K562 (cell line): Measurements from ENCODE around the gene ZDHHC8. TPM values are rescaled to one million over a fixed set of nuclear protein-coding genes. Genes with fewer than 3 reads are reported as not detected.

Experiments
- ATAC-seq: fragments of 200-7000 bp; cut with Tn5 transposase; 3 replicates; pipeline ENCODE4 v1.9.1; 2020; ENCODE audit warnings: moderate library complexity
- BruUV-seq: library from RNA; stranded (reverse); fragments of 400-500 nt; replicated peaks from 2 replicates; lab custom pipeline; 2021; lab: Mats Ljungman, UMichigan
- CTCF ChIA-PET: fragments of 300-600 bp; formaldehyde crosslinking; extraction: SDS; loops from one replicate; lab custom pipeline; 2021; ENCODE audit warnings: low intra/inter-chr PET ratio; lab: Yijun Ruan, JAX
- POLR2A ChIA-PET: fragments of 300-600, 350-650 bp; sonication (Branson Sonifier 250); formaldehyde crosslinking; extraction: SDS; loops from one replicate; lab custom pipeline; 2021; ENCODE audit warnings: antibody characterized with exemption, inconsistent platforms; lab: Yijun Ruan, JAX
- DNase-seq, 4 experiments: peaks; one replicate each; pipeline versions ENCODE4 v3.0.0 to v3.0.0-alpha.2; 2011 to 2018; ENCODE audit warnings: low spot score in 3 of 4, mixed read lengths in 3 of 4; ENCODE audit errors: extremely low read depth in 1 of 4
- FAIRE-seq: peaks from 2 replicates; lab custom pipeline; 2011; peaks lifted over from hg19 to GRCh38; lab: Jason Lieb, UNC
- H2AFZ ChIP-seq: 2 replicates; pipeline ENCODE4 v1.6.0; 2011; ENCODE audit warnings: low read depth, low read length, control low read depth, inconsistent platforms
- H3K27ac ChIP-seq: fragments of 200-600 bp; 3 replicates; pipeline ENCODE4 v1.8.0; 2011; ENCODE audit warnings: low read depth, mild to moderate bottlenecking, control low read depth, inconsistent platforms, low read length, moderate library complexity, mixed read lengths; ENCODE audit errors: extremely low read depth
- H3K27me3 ChIP-seq, 2 experiments: fragments of 300-600 bp in 1 of 2; 2 replicates in 1 of 2; 3 replicates in 1 of 2; pipeline versions ENCODE4 v1.6.0 to v1.8.0; 2011; ENCODE audit warnings: inconsistent platforms in 2 of 2, low read length in 2 of 2, mild to moderate bottlenecking in 1 of 2, mixed read lengths in 1 of 2, moderate library complexity in 1 of 2; ENCODE audit not compliant: control insufficient read depth in 2 of 2, insufficient read depth in 2 of 2
- H3K36me3 ChIP-seq: fragments of 300-600 bp; 3 replicates; pipeline ENCODE4 v1.8.0; 2011; ENCODE audit warnings: mild to moderate bottlenecking, low read length, inconsistent platforms; ENCODE audit not compliant: control insufficient read depth, insufficient read depth
- H3K4me1 ChIP-seq, 2 experiments: fragments of 200-600 bp in 1 of 2; replicated peaks in 1 of 2; 2 replicates in 1 of 2; 3 replicates in 1 of 2; pipeline versions ENCODE4 v1.5.1 to v1.8.0; 2011; ENCODE audit warnings: inconsistent platforms in 2 of 2, low read length in 2 of 2, mild to moderate bottlenecking in 1 of 2, mixed read lengths in 1 of 2, moderate library complexity in 1 of 2; ENCODE audit not compliant: control insufficient read depth in 2 of 2, insufficient read depth in 2 of 2
- H3K4me2 ChIP-seq: 2 replicates; pipeline ENCODE4 v1.6.1; 2011; ENCODE audit warnings: low read length, control low read depth, inconsistent platforms, mixed read lengths; ENCODE audit not compliant: insufficient read depth
- H3K4me3 ChIP-seq: fragments of 200-600 bp; sonication (generic), shearing (Covaris generic); 2 replicates; pipeline ENCODE4 v1.5.1; 2016; ENCODE audit warnings: control low read depth, inconsistent platforms
- H3K79me2 ChIP-seq: fragments of 200-600 bp; 3 replicates; pipeline ENCODE4 v1.8.0; 2011; ENCODE audit warnings: low read length, inconsistent platforms; ENCODE audit not compliant: control insufficient read depth, insufficient read depth
- H3K9ac ChIP-seq, 2 experiments: 2 replicates each; pipeline versions ENCODE4 v1.6.0 to v1.6.1; 2011; ENCODE audit warnings: low read depth in 2 of 2, low read length in 2 of 2, control low read depth in 1 of 2, inconsistent platforms in 1 of 2, mild to moderate bottlenecking in 1 of 2, mixed read lengths in 1 of 2; ENCODE audit not compliant: insufficient read depth in 1 of 2
- H3K9me1 ChIP-seq: one replicate; pipeline ENCODE4 v1.6.0; 2011; ENCODE audit warnings: inconsistent platforms, mild to moderate bottlenecking, low read length, moderate library complexity; ENCODE audit not compliant: control insufficient read depth, insufficient read depth
- H3K9me3 ChIP-seq: replicated peaks from 2 replicates; pipeline ENCODE4 v1.5.1; 2011; ENCODE audit warnings: low read depth, low read length, inconsistent platforms; ENCODE audit not compliant: control insufficient read depth, insufficient read depth
- H4K20me1 ChIP-seq: replicated peaks from 2 replicates; pipeline ENCODE4 v1.6.1; 2011; ENCODE audit warnings: low read length, inconsistent platforms, mixed read lengths; ENCODE audit not compliant: control insufficient read depth, insufficient read depth
- ATF2 ChIP-seq: sonication (generic); formaldehyde crosslinking; IDR thresholded peaks from 2 replicates; pipeline ENCODE4 v1.8.1; 2022; ENCODE audit warnings: missing genetic modification reagents
- BCOR ChIP-seq: fragments of 450-650 bp; IDR thresholded peaks from 2 replicates; pipeline ENCODE4 v1.6.1; 2016
- HDAC8 ChIP-seq: fragments of 450-650 bp; IDR thresholded peaks from 2 replicates; pipeline ENCODE4 v1.6.1; 2016; ENCODE audit warnings: mild to moderate bottlenecking, missing genetic modification characterization, moderate library complexity, missing compliant biosample characterization
- MTF1 ChIP-seq: fragments of 250-450 bp; sonication (Bioruptor Pico); IDR thresholded peaks from 2 replicates; pipeline ENCODE4 v1.9.0; 2021; ENCODE audit warnings: moderate library complexity, mild to moderate bottlenecking, inconsistent platforms, borderline replicate concordance
- PURB ChIP-seq: sonication (generic); formaldehyde crosslinking; IDR thresholded peaks from 2 replicates; pipeline ENCODE4 v1.9.0; 2021; ENCODE audit warnings: low read depth, mild to moderate bottlenecking, missing genetic modification reagents
- RBM25 ChIP-seq: fragments of 200-400 bp; formaldehyde crosslinking; IDR thresholded peaks from 2 replicates; pipeline ENCODE4 v1.6.1; 2018; ENCODE audit warnings: low read length, low read depth, moderate library complexity; ENCODE audit not compliant: severe bottlenecking
- RERE ChIP-seq: sonication (generic); formaldehyde crosslinking; IDR thresholded peaks from 2 replicates; pipeline ENCODE4 v1.8.0; 2023; ENCODE audit warnings: missing genetic modification reagents, mild to moderate bottlenecking, borderline replicate concordance
- ZBTB2 ChIP-seq: fragments of 450-650 bp; IDR thresholded peaks from 2 replicates; pipeline ENCODE4 v1.6.1; 2016; ENCODE audit warnings: antibody characterized with exemption
- ZBTB9 ChIP-seq: fragments of 450-650 bp; formaldehyde crosslinking; IDR thresholded peaks from 2 replicates; pipeline ENCODE4 v1.4.0; 2020; ENCODE audit warnings: mild to moderate bottlenecking, moderate library complexity
- WGBS: fragments of 100-300 bp; shearing (Covaris generic); methylation state at CpG from one replicate; pipeline ENCODE4 v1.1.6; 2016; ENCODE audit warnings: low coverage, mixed read lengths; ENCODE audit not compliant: insufficient coverage; ENCODE audit errors: missing lambda C conversion rate; 5-methylcytosine and 5-hydroxymethylcytosine counted together
- in situ Hi-C: fragments of 300-500 bp; cut with MboI; formaldehyde crosslinking; loops from 4 replicates; pipeline ENCODE4 v1.15.0; 2018; ENCODE audit warnings: inconsistent platforms, mixed read lengths
- intact Hi-C: fragments of 100-400 bp; cut with micrococcal nuclease; formaldehyde crosslinking; loops from 2 replicates; pipeline ENCODE4 v1.14.2; 2022
- polyA plus RNA-seq, 8 experiments: library from polyadenylated mRNA; depleted of rRNA in 4 of 8; stranded (reverse) in 5 of 8; unstranded in 3 of 8; fragments of >200 nt; fragmentation: Nextera tagmentation in 2 of 8; fragmentation: Illumina TruSeq in 1 of 8; extraction: Ambion mirVana in 2 of 8; extraction: Trizol in 1 of 8; gene quantifications; 2 replicates each; pipeline versions ENCODE4 v1.2.1 to v1.2.3, GENCODE V29; 2011 to 2014; ENCODE audit warnings: inconsistent platforms in 1 of 8, missing spikeins in 1 of 8
- total RNA-seq, 7 experiments: library from RNA; depleted of rRNA in 6 of 7; stranded (reverse); fragments of >200 nt in 6 of 7; fragmentation: Illumina TruSeq in 2 of 7; extraction: Trizol in 2 of 7; gene quantifications; 2 replicates each; pipeline versions ENCODE4 v1.2.1 to v1.2.3, GENCODE V29; 2011 to 2021; ENCODE audit warnings: low replicate concordance in 1 of 7

The ZDHHC8 gene
- total and polyA plus RNA-seq, 9 of the 15 experiments (the other 6 are each of a cell fraction or from before 2014, with no cell fraction given), result 0.04 to 109 (median 16.4) TPM

GRCh38 chr22:20182365-20182764, 50.8 kb downstream of the ZDHHC8 start (continued):
- TF ChIP-seq RERE (CRISPR knock-in tag) (0 out of 2 replicates have a peak, but pooled peaks have one; percentile 60), MTF1 (CRISPR knock-in tag) (no peak)

- intact Hi-C loops, result no loop called here
- no peak overlapping the region; a peak in 1 of 4 replicates for H3K9ac ChIP-seq
- WGBS, result under 1% methylated on average over 8 of the region's 8 CpGs
- FAIRE-seq (no peak), ATAC-seq (no peak), DNase-seq (no peak)
- H2AFZ ChIP-seq, result no peak overlapping the region
- H3K36me3 ChIP-seq, result no peaks in the 10 kb centered on the region
- H3K9me3 ChIP-seq, result no peaks in the 10 kb centered on the region
- no peaks in the 10 kb centered on the region for H3K9me1 ChIP-seq
- ChIA-PET CTCF (no interaction called here), POLR2A (interaction anchor here (1.0 kb wide), 1 partner anchor 8 kb away, joined by 3 read pairs; no protein-coding TSS in a partner anchor)
- peaks cover 0 to 57% of the 10 kb centered on the region in 2 experiments; a peak in 1 of 5 replicates for H3K4me1 ChIP-seq
- in situ Hi-C loops, result no loop called here
- no peak overlapping the region for H3K4me2 ChIP-seq
- H3K79me2 ChIP-seq, result no peaks in the 10 kb centered on the region
- BruUV-seq, result no TSS peak
- H4K20me1 ChIP-seq, result peaks cover 53% of the 10 kb centered on the region
- H3K27me3 ChIP-seq, result peaks cover 43 to 79% of the 10 kb centered on the region in 2 experiments; a peak in 4 of 5 replicates
- H3K27ac ChIP-seq, result no peak overlapping the region
- H3K4me3 ChIP-seq, result no peak overlapping the region
- TF ChIP-seq ZBTB9 (CRISPR knock-in tag) (no peak), RBM25 (no peak), PURB (CRISPR knock-in tag) (peak; percentile 84; the same call in 1 of the 2 replicates), ZBTB2 (0 out of 2 replicates have a peak, but pooled peaks have one; percentile 30), ATF2 (0 out of 2 replicates have a peak, but pooled peaks have one; percentile 64), BCOR (0 out of 2 replicates have a peak, but pooled peaks have one; percentile 30), HDAC8 (tag) (no peak)
These were observed 51.5 kb downstream of the ZDHHC8 start for GRCh38 chr22:20183101-20183500.
